H1 (cell line): Measurements from ENCODE around the gene DOCK6. TPM values are rescaled to one million over a fixed set of nuclear protein-coding genes. Genes with fewer than 3 reads are reported as not detected.

Source experiments
- CTCF ChIA-PET: fragments of 300-600 bp; sonication (Branson Sonifier 250); formaldehyde crosslinking; loops from one replicate; lab custom pipeline; 2021; ENCODE audit not compliant: partially characterized antibody; lab: Charles Lee
- POLR2A ChIA-PET: fragments of 300-600 bp; sonication (Branson Sonifier 250); formaldehyde crosslinking; loops from one replicate; lab custom pipeline; 2021; ENCODE audit warnings: inconsistent platforms; ENCODE audit not compliant: partially characterized antibody; lab: Charles Lee
- DNase-seq, 2 experiments: peaks; one replicate each; pipeline versions ENCODE4 v3.0.0 to v3.0.0-alpha.2; 2010 to 2022; ENCODE audit warnings: low spot score in 2 of 2, low read depth in 1 of 2, mixed read lengths in 1 of 2
- FAIRE-seq: peaks from 2 replicates; lab custom pipeline; 2011; peaks lifted over from hg19 to GRCh38; lab: Jason Lieb, UNC
- H2AFZ ChIP-seq: 2 replicates; pipeline ENCODE4 v1.8.1; 2012; ENCODE audit warnings: low read length, inconsistent platforms
- H2AK5ac ChIP-seq: 2 replicates; pipeline ENCODE4 v1.6.1; 2013; ENCODE audit warnings: low read depth, low read length
- H2BK120ac ChIP-seq: replicated peaks from 2 replicates; pipeline ENCODE3; 2013; ENCODE audit warnings: low read depth, low read length, inconsistent platforms
- H2BK12ac ChIP-seq: 2 replicates; pipeline ENCODE4 v1.6.1; 2013; ENCODE audit warnings: low read depth, low read length
- H2BK15ac ChIP-seq: 2 replicates; pipeline ENCODE4 v1.6.1; 2013; ENCODE audit warnings: low read length
- H2BK20ac ChIP-seq: 2 replicates; pipeline ENCODE4 v1.6.1; 2013; ENCODE audit warnings: low read length
- H2BK5ac ChIP-seq: 2 replicates; pipeline ENCODE4 v1.6.1; 2013; ENCODE audit warnings: low read depth, low read length
- H3K14ac ChIP-seq: 2 replicates; pipeline ENCODE4 v1.6.1; 2013; ENCODE audit warnings: inconsistent platforms; ENCODE audit not compliant: insufficient read length
- H3K18ac ChIP-seq: 2 replicates; pipeline ENCODE4 v1.6.1; 2013; ENCODE audit warnings: low read length; ENCODE audit errors: extremely low read depth
- H3K23ac ChIP-seq: 2 replicates; pipeline ENCODE4 v1.6.1; 2013; ENCODE audit warnings: inconsistent platforms; ENCODE audit not compliant: insufficient read length
- H3K23me2 ChIP-seq: 2 replicates; pipeline ENCODE4 v1.6.1; 2013; ENCODE audit warnings: low read depth, low read length
- H3K27ac ChIP-seq: 2 replicates; pipeline ENCODE4 v1.6.1; 2011; ENCODE audit warnings: low read depth, low read length, inconsistent platforms
- H3K27me3 ChIP-seq, 4 experiments: replicated peaks in 1 of 4; 1 replicate in 1 of 4; 2 replicates in 3 of 4; pipeline versions ENCODE4 v1.6.1 to v1.8.1; 2011 to 2013; ENCODE audit warnings: low read length in 3 of 4, mild to moderate bottlenecking in 3 of 4, inconsistent platforms in 2 of 4, mixed read lengths in 2 of 4, moderate library complexity in 1 of 4; ENCODE audit not compliant: control insufficient read depth in 3 of 4, insufficient read depth in 3 of 4; ENCODE audit errors: extremely low read depth in 1 of 4
- H3K36me3 ChIP-seq, 4 experiments: 2 replicates each; pipeline versions ENCODE4 v1.6.1 to v1.8.1; 2011 to 2013; ENCODE audit warnings: mild to moderate bottlenecking in 4 of 4, low read length in 3 of 4, moderate library complexity in 2 of 4, control low read depth in 1 of 4, inconsistent platforms in 1 of 4; ENCODE audit not compliant: insufficient read depth in 4 of 4, control insufficient read depth in 2 of 4
- H3K4ac ChIP-seq: replicated peaks from 2 replicates; pipeline ENCODE3; 2013; ENCODE audit warnings: low read length, low read depth, mixed read lengths, inconsistent platforms; ENCODE audit not compliant: insufficient read length
- H3K4me1 ChIP-seq, 4 experiments: replicated peaks in 1 of 4; 1 replicate in 1 of 4; 2 replicates in 3 of 4; pipeline versions ENCODE4 v1.6.1 to v1.8.1; 2011 to 2013; ENCODE audit warnings: low read length in 3 of 4, inconsistent platforms in 2 of 4, mixed read lengths in 1 of 4; ENCODE audit not compliant: insufficient read depth in 4 of 4, control insufficient read depth in 3 of 4
- H3K4me2 ChIP-seq, 2 experiments: 2 replicates each; pipeline versions ENCODE4 v1.6.1 to v1.8.1; 2011 to 2013; ENCODE audit warnings: low read depth in 2 of 2, low read length in 2 of 2, control low read depth in 1 of 2, inconsistent platforms in 1 of 2, mild to moderate bottlenecking in 1 of 2; ENCODE audit not compliant: insufficient read depth in 1 of 2
- H3K4me3 ChIP-seq, 4 experiments: fragments of 200-600, 300-600 bp in 1 of 4; sonication (generic), shearing (Covaris generic), sonication (Bioruptor Twin) in 1 of 4; 2 replicates each; pipeline versions ENCODE4 v1.5.1 to v1.8.1; 2011 to 2016; ENCODE audit warnings: low read length in 4 of 4, low read depth in 3 of 4, control low read depth in 2 of 4, inconsistent platforms in 2 of 4, mild to moderate bottlenecking in 2 of 4, mixed read lengths in 1 of 4, moderate library complexity in 1 of 4; ENCODE audit not compliant: insufficient read depth in 2 of 4; ENCODE audit errors: extremely low read depth in 1 of 4
- H3K56ac ChIP-seq: replicated peaks from 2 replicates; pipeline ENCODE3; 2013; ENCODE audit warnings: low read depth, mild to moderate bottlenecking, mixed read lengths, low read length, inconsistent platforms; ENCODE audit not compliant: insufficient read length
- H3K79me1 ChIP-seq: 2 replicates; pipeline ENCODE4 v1.6.1; 2013; ENCODE audit warnings: low read depth, low read length, control low read depth
- H3K79me2 ChIP-seq, 2 experiments: 2 replicates each; pipeline versions ENCODE4 v1.6.1 to v1.8.1; 2012 to 2013; ENCODE audit warnings: low read length in 2 of 2, mild to moderate bottlenecking in 2 of 2, inconsistent platforms in 1 of 2; ENCODE audit not compliant: insufficient read depth in 2 of 2, control insufficient read depth in 1 of 2
- H3K9ac ChIP-seq, 4 experiments: replicated peaks in 1 of 4; 1 replicate in 1 of 4; 2 replicates in 3 of 4; pipeline versions ENCODE4 v1.6.1 to v1.8.1; 2011 to 2013; ENCODE audit warnings: low read depth in 3 of 4, low read length in 3 of 4, control low read depth in 2 of 4, mild to moderate bottlenecking in 2 of 4, moderate library complexity in 2 of 4, inconsistent platforms in 1 of 4; ENCODE audit errors: extremely low read depth in 1 of 4
- H3K9me3 ChIP-seq, 2 experiments: 2 replicates each; pipeline versions ENCODE4 v1.6.1 to v1.8.1; 2012 to 2013; ENCODE audit warnings: mild to moderate bottlenecking in 2 of 2, moderate library complexity in 2 of 2, control low read depth in 1 of 2, inconsistent platforms in 1 of 2, low read depth in 1 of 2, low read length in 1 of 2, mixed read lengths in 1 of 2; ENCODE audit not compliant: insufficient read depth in 2 of 2
- H4K20me1 ChIP-seq, 2 experiments: replicated peaks in 1 of 2; 2 replicates each; pipeline versions ENCODE3 to v1.8.1; 2011 to 2013; ENCODE audit warnings: inconsistent platforms in 2 of 2, low read length in 2 of 2, mild to moderate bottlenecking in 1 of 2; ENCODE audit not compliant: insufficient read depth in 2 of 2, control insufficient read depth in 1 of 2
- H4K5ac ChIP-seq: 2 replicates; pipeline ENCODE4 v1.6.1; 2013; ENCODE audit warnings: low read length, low read depth, mixed read lengths, inconsistent platforms; ENCODE audit not compliant: insufficient read length
- H4K8ac ChIP-seq: 2 replicates; pipeline ENCODE4 v1.8.0; 2013; ENCODE audit warnings: mild to moderate bottlenecking, moderate library complexity, low read length, inconsistent platforms; ENCODE audit not compliant: insufficient read depth; ENCODE audit errors: extremely low read depth
- H4K91ac ChIP-seq: replicated peaks from 2 replicates; pipeline ENCODE3; 2013; ENCODE audit warnings: low read length, mixed read lengths, inconsistent platforms; ENCODE audit not compliant: insufficient read length
- CREB1 ChIP-seq: IDR thresholded peaks from 2 replicates; pipeline ENCODE4 v1.6.1; 2012; ENCODE audit warnings: inconsistent platforms
- WGBS, 2 experiments: shearing (Covaris generic) in 1 of 2; methylation state at CpG; one replicate each; pipeline versions ENCODE4 v1.1.6 to v1.1.7; 2013 to 2015; ENCODE audit warnings: low lambda C conversion rate in 2 of 2, mixed read lengths in 2 of 2, inconsistent platforms in 1 of 2, low coverage in 1 of 2, missing lambda C conversion rate in 1 of 2; ENCODE audit not compliant: insufficient replicate concordance in 2 of 2, insufficient coverage in 1 of 2, insufficient read length in 1 of 2; ENCODE audit errors: extremely low coverage in 1 of 2, missing lambda C conversion rate in 1 of 2; 5-methylcytosine and 5-hydroxymethylcytosine counted together
- polyA plus RNA-seq, 7 experiments: library from polyadenylated mRNA; depleted of rRNA in 3 of 7; stranded (reverse) in 5 of 7; unstranded in 2 of 7; fragments of >200 nt in 5 of 7; fragments of 200-250 nt in 2 of 7; gene quantifications; 1 replicate in 5 of 7; 2 replicates in 1 of 7; 4 replicates in 1 of 7; pipeline versions ENCODE4 v1.2.1 to v1.2.3, GENCODE V29; 2011 to 2013; ENCODE audit warnings: missing spikeins in 2 of 7, mixed read lengths in 2 of 7
- total RNA-seq: library from RNA; stranded (reverse); fragmentation: NEBNext Ultra II Directional; extraction: Animal tissue kit (Norgen Biotek cat#: 25700); gene quantifications from 2 replicates; pipeline ENCODE4 v1.2.1, GENCODE V29; 2021

The DOCK6 gene
- total and polyA plus RNA-seq, 2 of the 8 experiments (the other 6 are each of a cell fraction or from before 2014, with no cell fraction given), result 25.5 to 54.7 TPM

- CTCF ChIA-PET, result interaction anchor here (1.0 to 1.7 kb wide), 3 partner anchors 9 to 90 kb away, joined by 3 to 4 read pairs (median 4); no protein-coding TSS in a partner anchor
- Histone ChIP-seq H3K36me3 (peaks cover 0 to 6% (median 1%) of the 10 kb centered on the region in 4 experiments; a peak in 2 of 8 replicates), H3K9ac (no peak overlapping the region), H3K23ac (no peak overlapping the region), H3K9me3 (no peaks in the 10 kb centered on the region), H3K23me2 (peaks cover 6% of the 10 kb centered on the region; the same call in 1 of the 2 replicates), H3K79me1 (no peaks in the 10 kb centered on the region; the same call in 1 of the 2 replicates), H2AK5ac (no peak overlapping the region), H4K20me1 (peaks cover 0 to 1% of the 10 kb centered on the region in 2 experiments), H2BK15ac (no peak overlapping the region), H3K4ac (no peak overlapping the region), H3K27me3 (no peaks in the 10 kb centered on the region), H3K56ac (no peak overlapping the region), H3K14ac (no peak overlapping the region), H2BK12ac (no peak overlapping the region), H2AFZ (no peak overlapping the region), H2BK5ac (no peak overlapping the region), H3K4me2 (no peak overlapping the region), H3K79me2 (no peaks in the 10 kb centered on the region), H3K4me1 (peaks cover 0 to 3% (median 2%) of the 10 kb centered on the region in 4 experiments; a peak in 4 of 7 replicates), H3K4me3 (no peak overlapping the region), H3K27ac (no peak overlapping the region), H4K5ac (no peak overlapping the region), H4K8ac (no peak overlapping the region), H3K18ac (no peak overlapping the region), H4K91ac (no peak overlapping the region), H2BK120ac (no peak overlapping the region), H2BK20ac (no peak overlapping the region)
- FAIRE-seq, result no peak
- POLR2A ChIA-PET, result interaction anchor here (0.6 to 1.3 kb wide), 4 partner anchors 8 to 77 kb away, joined by 3 read pairs; no protein-coding TSS in a partner anchor
- no peak for TF ChIP-seq CREB1
- DNase-seq, result no peak
- WGBS, 2 experiments, result 93% methylated on average over 9 of the region's 15 CpGs; no CpG with 5 or more reads in 1 of the 2 experiments
These were observed 62.2 kb downstream of the DOCK6 start for GRCh38 chr19:11200015-11200574.
